Right lobe of liver (tissue), 6 donors: ENCODE data around the gene PACRG. TPM values are rescaled to one million over a fixed set of nuclear protein-coding genes. Genes with fewer than 3 reads are reported as not detected.

ENCODE experiments used
- ATAC-seq, 4 donors: fragments of 200-7000 bp; cut with Tn5 transposase; one replicate each; pipeline ENCODE4 v1.9.1; 2020; ENCODE audit warnings: mild to moderate bottlenecking in 4 of 4, moderate library complexity in 4 of 4
- DNase-seq, 3 donors: peaks; one replicate each; pipeline ENCODE4 v3.0.0-alpha.2; 2020
- H3K27ac ChIP-seq, 3 donors: fragments of 200-600 bp; one replicate each; pipeline ENCODE4 v1.8.0; 2022
- H3K27me3 ChIP-seq, 2 donors: fragments of 200-600 bp; one replicate each; pipeline ENCODE4 v1.8.0; 2022
- H3K36me3 ChIP-seq, 4 donors: fragments of 200-600 bp; sonication (generic) in 1 of 4; one replicate each; pipeline versions ENCODE4 v1.5.1 to v1.8.0; 2017 to 2022; ENCODE audit warnings: control low read depth in 1 of 4
- H3K4me1 ChIP-seq, 4 donors: fragments of 200-600 bp; sonication (generic) in 1 of 4; one replicate each; pipeline versions ENCODE4 v1.5.1 to v1.8.0; 2017 to 2022; ENCODE audit warnings: control low read depth in 1 of 4
- H3K4me3 ChIP-seq, 3 donors: fragments of 200-600 bp; one replicate each; pipeline ENCODE4 v1.8.0; 2022
- H3K9me3 ChIP-seq, 4 donors: fragments of 200-600 bp; sonication (generic) in 1 of 4; one replicate each; pipeline versions ENCODE4 v1.5.1 to v1.8.0; 2017 to 2022; ENCODE audit warnings: control low read depth in 1 of 4
- CTCF ChIP-seq, 4 donors: fragments of 200-600 bp in 3 of 4; fragments of 450-650 bp in 1 of 4; IDR thresholded peaks; one replicate each; pipeline versions ENCODE4 v1.5.1 to v1.8.0; 2016 to 2022; ENCODE audit warnings: antibody characterized with exemption in 4 of 4, mild to moderate bottlenecking in 2 of 4
- POLR2A ChIP-seq: fragments of 450-650 bp; IDR thresholded peaks from one replicate; pipeline ENCODE4 v1.6.1; 2017; ENCODE audit warnings: antibody characterized with exemption, mild to moderate bottlenecking
- WGBS: methylation state at CpG from one replicate; pipeline ENCODE4 v1.1.6; 2018; ENCODE audit warnings: low coverage, low lambda C conversion rate; ENCODE audit not compliant: insufficient coverage; ENCODE audit errors: missing lambda C conversion rate; 5-methylcytosine and 5-hydroxymethylcytosine counted together
- intact Hi-C, 2 donors: fragments of 100-400 bp; cut with DNase I; formaldehyde crosslinking; loops; one replicate each; pipeline versions ENCODE4 v1.11.2 to v1.14.1; 2022
- total RNA-seq, 6 experiments: library from RNA; depleted of rRNA in 2 of 6; stranded (reverse); fragments of >200 nt in 2 of 6; fragmentation: NEBNext Ultra II Directional in 3 of 6; extraction: Animal tissue kit (Norgen Biotek cat#: 25700) in 3 of 6; gene quantifications; one replicate each; pipeline versions ENCODE4 v1.1.0 to v1.2.4, GENCODE V29; 2016 to 2023
- donor health status: DM: no; HTN: yes; CAD: no.
- donor health status: DM: no; HTN: no; CAD: no.
- donor health status: DM: no; HTN: no; CAD: no.
- donor health status: DM: no; HTN: yes; CAD: no.
- donor health status: DM: no; HTN: yes; CAD: no.

The PACRG gene
- total RNA-seq, 6 experiments from 2014 or later = 0.25 to 5.3 (median 2.7) TPM

GRCh38 chr6:163329991-163330390 lies 602.2 kb downstream of the PACRG start:
- no peaks in the 10 kb centered on the region for H3K36me3 ChIP-seq
- no peak overlapping the region for H3K27ac ChIP-seq
- peaks cover 0 to 5% (median 0%) of the 10 kb centered on the region in 4 donors for H3K4me1 ChIP-seq
- no peak for ATAC-seq
- no peaks in the 10 kb centered on the region for H3K27me3 ChIP-seq
- no peak for TF ChIP-seq CTCF (IDR thresholded peaks at IDR 0.05)
- TF ChIP-seq POLR2A = no peak
- intact Hi-C loops = no loop called here
- no peaks in the 10 kb centered on the region for H3K9me3 ChIP-seq
- no peak overlapping the region for H3K4me3 ChIP-seq
- DNase-seq = no peak
- 83% methylated on average over 1 of the region's 9 CpGs for WGBS

GRCh38 chr6:163331245-163331644 lies 603.5 kb downstream of the PACRG start:
- 100% methylated on average over 1 of the region's 9 CpGs for WGBS
- intact Hi-C loops = no loop called here
- TF ChIP-seq POLR2A (no peak), CTCF (IDR thresholded peaks at IDR 0.05) (no peak)
- no peak overlapping the region for H3K4me3 ChIP-seq
- no peaks in the 10 kb centered on the region for H3K27me3 ChIP-seq
- ATAC-seq (no peak), DNase-seq (no peak)
- no peaks in the 10 kb centered on the region for H3K9me3 ChIP-seq
- no peaks in the 10 kb centered on the region for H3K4me1 ChIP-seq
- no peaks in the 10 kb centered on the region for H3K36me3 ChIP-seq
- no peak overlapping the region for H3K27ac ChIP-seq

- no peak overlapping the region for H3K4me3 ChIP-seq
- no peaks in the 10 kb centered on the region for H3K27me3 ChIP-seq
- intact Hi-C loops = no loop called here
- 76% methylated on average over 7 of the region's 7 CpGs for WGBS
- no peaks in the 10 kb centered on the region for H3K4me1 ChIP-seq
- ATAC-seq (no peak), DNase-seq (no peak)
- H3K27ac ChIP-seq = no peak overlapping the region
- TF ChIP-seq POLR2A = no peak
- no peak for TF ChIP-seq CTCF (IDR thresholded peaks at IDR 0.05)
- H3K9me3 ChIP-seq = no peaks in the 10 kb centered on the region
- H3K36me3 ChIP-seq = no peaks in the 10 kb centered on the region
Measured at GRCh38 chr6:163332575-163332974, 604.8 kb downstream of the PACRG start.

- Histone ChIP-seq H3K27ac (no peak overlapping the region), H3K36me3 (no peaks in the 10 kb centered on the region), H3K4me3 (no peak overlapping the region), H3K4me1 (no peaks in the 10 kb centered on the region), H3K9me3 (no peaks in the 10 kb centered on the region), H3K27me3 (no peaks in the 10 kb centered on the region)
- TF ChIP-seq POLR2A = no peak
- TF ChIP-seq CTCF (IDR thresholded peaks at IDR 0.05) = no peak
- ATAC-seq (no peak), DNase-seq (no peak)
- intact Hi-C loops = no loop called here
- WGBS = 73% methylated on average over 2 of the region's 4 CpGs
Measured at GRCh38 chr6:163333038-163333437, 605.3 kb downstream of the PACRG start.
